Testis (tissue), 3 donors: ENCODE measurements around the gene NUDT1. TPM values are rescaled to one million over a fixed set of nuclear protein-coding genes. Genes with fewer than 3 reads are reported as not detected.

Source experiments
- DNase-seq: peaks from one replicate; pipeline ENCODE4 v3.0.0-alpha.2; 2019
- H3K27ac ChIP-seq, 2 donors: fragments of 200-600 bp; sonication (generic); one replicate each; pipeline ENCODE4 v1.5.1; 2019
- H3K27me3 ChIP-seq: fragments of 200-600 bp; sonication (generic); one replicate; pipeline ENCODE4 v1.5.1; 2019
- H3K36me3 ChIP-seq: fragments of 200-600 bp; sonication (generic); one replicate; pipeline ENCODE4 v1.5.1; 2017; ENCODE audit warnings: low read depth; ENCODE audit errors: missing control alignments
- H3K4me1 ChIP-seq: fragments of 200-600 bp; sonication (generic); one replicate; pipeline ENCODE4 v1.5.1; 2019
- H3K4me3 ChIP-seq, 2 donors: fragments of 200-600 bp; sonication (generic); one replicate each; pipeline ENCODE4 v1.5.1; 2017 to 2019
- H3K9me3 ChIP-seq: fragments of 200-600 bp; sonication (generic); one replicate; pipeline ENCODE4 v1.5.1; 2017
- POLR2A ChIP-seq: fragments of 450-650 bp; IDR thresholded peaks from one replicate; pipeline ENCODE4 v1.6.1; 2017; ENCODE audit warnings: antibody characterized with exemption, mild to moderate bottlenecking, moderate library complexity
- WGBS, 2 donors: methylation state at CpG; one replicate each; pipeline ENCODE4 v1.1.5; 2018; 5-methylcytosine and 5-hydroxymethylcytosine counted together
- intact Hi-C: fragments of 100-400 bp; cut with DNase I; formaldehyde crosslinking; loops from one replicate; pipeline ENCODE4 v1.15.1; 2023; ENCODE audit warnings: low total_unique reads
- polyA plus RNA-seq: library from polyadenylated mRNA; stranded (reverse); fragments of 350-450 nt; fragmentation: Illumina TruSeq; extraction: RNeasy Lipid Tissue Mini Kit (QIAGEN cat#74804); gene quantifications from one replicate; pipeline ENCODE4 v1.2.3, GENCODE V29; 2014; ENCODE audit warnings: low read depth, low replicate concordance; ENCODE audit not compliant: insufficient read depth
- total RNA-seq, 2 donors: library from RNA; depleted of rRNA; stranded (reverse); fragments of >200 nt; gene quantifications; one replicate each; pipeline ENCODE4 v1.2.3, GENCODE V29; 2016
- TF ChIP-seq, protein P1 (sequence below), 3 experiments: fragments of 450-650 bp in 2 of 3; fragments of 200-600 bp in 1 of 3; sonication (generic) in 1 of 3; IDR thresholded peaks; one replicate each; pipeline ENCODE4 v1.5.1; 2016 to 2019; ENCODE audit warnings: antibody characterized with exemption in 3 of 3, mild to moderate bottlenecking in 2 of 3, moderate library complexity in 1 of 3

The NUDT1 gene
- total and polyA plus RNA-seq, 3 donors from 2014 or later = 27.5 to 68.0 (median 39.4) TPM

DNA sequence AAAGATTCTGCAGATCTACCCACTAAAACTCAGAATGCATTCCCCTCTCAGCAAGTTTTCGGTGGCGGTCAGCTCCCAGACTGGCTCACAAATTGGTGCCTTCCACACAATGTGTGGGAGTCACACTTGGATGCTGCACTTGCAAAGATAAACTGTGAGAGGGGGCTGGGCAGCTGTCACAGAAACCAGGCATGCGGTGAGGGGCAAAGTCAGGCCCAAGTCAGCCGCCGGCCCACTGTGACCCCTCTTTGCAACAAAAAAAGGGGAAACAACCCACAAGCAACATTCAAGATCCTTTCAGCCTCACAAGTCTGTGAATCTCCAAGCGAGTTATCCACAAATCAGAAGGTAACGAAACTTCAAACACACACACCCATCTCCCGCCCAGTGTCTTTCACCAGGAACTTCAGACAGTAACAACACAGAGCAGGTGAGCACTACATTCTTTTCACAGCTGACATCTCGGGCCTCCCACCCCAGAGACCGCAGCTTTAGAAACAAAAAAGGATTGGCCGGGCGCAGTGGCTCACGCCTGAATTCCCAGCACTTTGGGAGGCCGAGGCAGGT, 40.2 kb downstream of the NUDT1 start:
- H3K27me3 ChIP-seq = no peaks in the 10 kb centered on the region
- TF ChIP-seq, protein P1, sequence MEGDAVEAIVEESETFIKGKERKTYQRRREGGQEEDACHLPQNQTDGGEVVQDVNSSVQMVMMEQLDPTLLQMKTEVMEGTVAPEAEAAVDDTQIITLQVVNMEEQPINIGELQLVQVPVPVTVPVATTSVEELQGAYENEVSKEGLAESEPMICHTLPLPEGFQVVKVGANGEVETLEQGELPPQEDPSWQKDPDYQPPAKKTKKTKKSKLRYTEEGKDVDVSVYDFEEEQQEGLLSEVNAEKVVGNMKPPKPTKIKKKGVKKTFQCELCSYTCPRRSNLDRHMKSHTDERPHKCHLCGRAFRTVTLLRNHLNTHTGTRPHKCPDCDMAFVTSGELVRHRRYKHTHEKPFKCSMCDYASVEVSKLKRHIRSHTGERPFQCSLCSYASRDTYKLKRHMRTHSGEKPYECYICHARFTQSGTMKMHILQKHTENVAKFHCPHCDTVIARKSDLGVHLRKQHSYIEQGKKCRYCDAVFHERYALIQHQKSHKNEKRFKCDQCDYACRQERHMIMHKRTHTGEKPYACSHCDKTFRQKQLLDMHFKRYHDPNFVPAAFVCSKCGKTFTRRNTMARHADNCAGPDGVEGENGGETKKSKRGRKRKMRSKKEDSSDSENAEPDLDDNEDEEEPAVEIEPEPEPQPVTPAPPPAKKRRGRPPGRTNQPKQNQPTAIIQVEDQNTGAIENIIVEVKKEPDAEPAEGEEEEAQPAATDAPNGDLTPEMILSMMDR (IDR thresholded peaks at IDR 0.05) = no peak
- no peak for TF ChIP-seq POLR2A
- H3K9me3 ChIP-seq = no peaks in the 10 kb centered on the region
- intact Hi-C loops = no loop called here
- no peaks in the 10 kb centered on the region for H3K36me3 ChIP-seq
- peak; percentile 58 for DNase-seq
- WGBS, 2 donors = 69 to 72% methylated on average over 14 of the region's 14 CpGs
- peaks cover 29% of the 10 kb centered on the region for H3K4me1 ChIP-seq
- no peak overlapping the region for H3K4me3 ChIP-seq
- H3K27ac ChIP-seq = peak overlapping the region in 1 of 2 donors; percentile 48

DNA sequence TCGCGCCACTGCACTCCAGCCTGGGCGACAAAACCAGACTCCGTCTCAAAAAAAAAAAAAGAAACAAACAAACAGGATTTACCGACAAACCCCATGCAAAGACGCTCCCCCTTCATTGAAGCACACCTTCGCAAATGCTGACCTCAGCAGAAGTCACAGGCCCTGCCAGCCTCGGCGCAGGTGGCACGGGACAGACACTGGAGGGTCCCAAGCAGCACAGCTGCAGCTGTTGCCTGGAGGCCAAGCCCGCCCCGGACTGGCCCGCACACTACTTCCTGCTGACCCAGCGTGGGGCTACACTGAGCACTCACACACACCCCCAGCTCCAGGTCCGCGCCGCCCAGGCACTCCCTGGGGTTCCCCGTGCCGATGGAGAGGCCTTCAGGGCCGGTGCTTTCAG, 41.0 kb downstream of the NUDT1 start:
- no peaks in the 10 kb centered on the region for H3K36me3 ChIP-seq
- 95 to 96% methylated on average over 7 to 13 of the region's 20 CpGs for WGBS, 2 donors
- TF ChIP-seq, protein P1 (IDR thresholded peaks at IDR 0.05) = no peak
- TF ChIP-seq POLR2A = no peak
- no peak overlapping the region for H3K4me3 ChIP-seq
- no peak for DNase-seq
- no peaks in the 10 kb centered on the region for H3K9me3 ChIP-seq
- H3K27ac ChIP-seq = no peak overlapping the region
- no peaks in the 10 kb centered on the region for H3K27me3 ChIP-seq
- H3K4me1 ChIP-seq = peaks cover 29% of the 10 kb centered on the region
- intact Hi-C loops = no loop called here

DNA sequence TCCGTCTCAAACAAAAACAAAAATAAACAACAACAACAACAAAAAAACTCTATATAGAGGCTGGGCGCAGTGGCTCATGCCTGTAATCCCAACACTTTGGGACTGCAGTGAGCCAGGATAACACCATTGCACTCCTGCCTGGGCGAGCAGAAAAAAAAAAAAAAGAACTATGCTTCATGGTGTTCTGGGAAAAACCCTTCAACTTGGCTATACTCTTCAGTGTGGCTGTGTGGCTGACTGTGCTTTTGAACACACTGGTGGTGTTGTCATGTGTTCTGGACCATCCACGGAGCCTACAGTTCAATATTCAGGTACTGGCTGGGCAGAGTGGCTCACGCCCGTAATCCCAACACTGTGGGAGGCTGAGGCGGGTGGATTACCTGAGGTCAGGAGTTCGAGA, 45.7 kb downstream of the NUDT1 start:
- Histone ChIP-seq H3K9me3 (no peaks in the 10 kb centered on the region), H3K36me3 (no peaks in the 10 kb centered on the region), H3K27ac (no peak overlapping the region), H3K4me3 (no peak overlapping the region), H3K27me3 (no peaks in the 10 kb centered on the region), H3K4me1 (peaks cover 6% of the 10 kb centered on the region)
- intact Hi-C loops = no loop called here
- DNase-seq = no peak
- no peak for TF ChIP-seq POLR2A
- TF ChIP-seq, protein P1 (IDR thresholded peaks at IDR 0.05) = no peak
- 93 to 94% methylated on average over 8 of the region's 8 CpGs for WGBS, 2 donors

DNA sequence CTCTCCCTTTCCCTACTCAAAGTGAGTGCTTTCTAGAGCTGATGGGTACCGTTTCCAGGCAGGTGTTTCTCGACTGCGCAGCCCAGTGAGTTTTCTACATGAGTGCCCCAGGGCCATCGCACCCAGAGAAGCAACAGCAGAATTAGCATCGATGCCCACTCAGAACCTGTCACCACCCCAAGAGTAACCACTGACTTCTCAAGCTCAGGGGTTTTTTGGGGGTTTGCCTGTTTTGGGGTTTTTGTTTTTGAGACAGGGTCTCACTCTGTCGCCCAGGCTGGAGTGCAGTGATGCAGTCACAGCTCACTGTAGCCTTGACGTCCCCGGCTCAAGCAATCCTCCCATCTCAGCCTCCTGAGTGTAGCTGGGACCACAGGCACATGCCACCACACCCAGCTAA, 46.5 kb downstream of the NUDT1 start:
- no peaks in the 10 kb centered on the region for H3K9me3 ChIP-seq
- H3K27ac ChIP-seq = no peak overlapping the region
- 93 to 94% methylated on average over 8 of the region's 8 CpGs for WGBS, 2 donors
- intact Hi-C loops = no loop called here
- no peaks in the 10 kb centered on the region for H3K36me3 ChIP-seq
- H3K4me1 ChIP-seq = peaks cover 6% of the 10 kb centered on the region
- no peak overlapping the region for H3K4me3 ChIP-seq
- no peak for DNase-seq
- no peaks in the 10 kb centered on the region for H3K27me3 ChIP-seq
- TF ChIP-seq POLR2A = no peak
- TF ChIP-seq, protein P1 (IDR thresholded peaks at IDR 0.05) = no peak

DNA sequence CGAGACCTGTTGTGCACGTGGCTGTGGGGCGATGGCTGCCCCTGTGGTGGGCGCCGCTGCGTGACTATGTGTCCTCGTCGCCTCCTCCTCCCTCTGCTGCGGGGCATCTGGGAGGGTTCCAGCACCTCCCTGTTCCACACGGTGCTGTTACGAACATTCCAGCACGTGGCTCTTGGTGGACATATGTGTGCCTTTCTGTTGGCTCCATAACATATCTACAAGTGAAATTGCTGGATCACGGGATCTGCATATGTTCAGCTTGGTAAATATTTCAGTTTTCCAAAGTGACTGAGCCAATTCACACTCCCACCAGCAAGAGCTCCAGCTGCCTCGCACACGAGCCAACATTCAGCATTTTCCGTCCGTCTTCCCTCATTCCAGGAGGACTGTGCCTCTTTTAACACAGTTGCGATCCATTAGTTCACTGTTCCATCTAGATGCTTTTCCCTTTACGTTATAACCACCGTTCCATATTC, 47.1 kb downstream of the NUDT1 start:
- Histone ChIP-seq H3K27me3 (no peaks in the 10 kb centered on the region), H3K4me3 (no peak overlapping the region), H3K9me3 (no peaks in the 10 kb centered on the region), H3K4me1 (peaks cover 6% of the 10 kb centered on the region), H3K27ac (no peak overlapping the region), H3K36me3 (no peaks in the 10 kb centered on the region)
- intact Hi-C loops = no loop called here
- TF ChIP-seq POLR2A = no peak
- TF ChIP-seq, protein P1 (IDR thresholded peaks at IDR 0.05) = no peak
- 57 to 64% methylated on average over 17 to 20 of the region's 20 CpGs for WGBS, 2 donors
- DNase-seq = no peak
